GM19452 (cell line): ENCODE results near the gene CPNE5.
"Not testable (repeated sequence)": the region's sequence is repeated elsewhere in the genome, so short reads cannot be mapped to it uniquely, and the experiment has no call there.

Source experiments
- ATAC-seq: cut with Tn5 transposase; IDR thresholded peaks from one replicate; pipeline ENCODE4 v1.9.1; 2021; ENCODE audit not compliant: unreplicated experiment

The CPNE5 gene

GRCh38 chr6:36817176-36817817 lies 21.9 kb downstream of the CPNE5 start:
- ATAC-seq, result no peak

DNA sequence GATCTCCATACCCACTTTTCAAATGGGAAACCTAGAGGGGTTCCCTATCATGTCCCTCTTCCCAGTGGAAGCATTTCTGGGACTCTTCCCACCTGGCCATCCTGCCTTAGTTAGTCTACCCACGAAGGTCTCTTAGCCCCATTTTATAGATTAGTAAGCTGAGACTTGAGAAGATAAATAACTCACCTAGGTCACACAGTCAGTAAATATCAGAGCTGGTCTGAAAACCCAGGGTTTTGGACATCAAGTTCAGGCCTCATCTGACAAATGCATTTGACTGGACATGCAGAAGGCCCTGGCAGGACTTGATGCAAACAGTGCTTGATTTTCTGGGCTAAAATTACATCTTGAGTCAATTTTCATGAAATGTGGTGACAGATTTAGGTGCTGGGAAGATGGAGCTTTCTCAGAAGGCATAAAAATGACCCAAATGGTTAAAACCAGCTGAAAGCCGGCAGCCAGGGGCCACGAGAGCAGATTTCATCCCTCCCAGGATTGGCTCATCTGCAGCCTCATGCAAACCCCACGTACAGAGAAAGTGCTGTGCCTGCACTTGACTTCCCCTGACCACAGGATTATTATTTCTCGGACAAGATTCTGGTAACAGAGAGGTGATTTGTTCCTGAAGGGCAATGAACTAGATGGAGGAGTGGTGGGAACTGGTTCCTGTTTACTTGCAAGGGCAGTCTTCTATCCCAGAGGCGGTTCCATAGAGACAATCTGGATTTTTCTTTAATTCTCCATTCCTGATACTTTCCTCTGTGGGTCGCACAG lies 23.1 kb downstream of the CPNE5 start:
- no peak for ATAC-seq

GRCh38 chr6:36814249-36814648 lies 25.0 kb downstream of the CPNE5 start:
- no peak for ATAC-seq

GRCh38 chr6:36813526-36813925 lies 25.7 kb downstream of the CPNE5 start:
- ATAC-seq, result no peak

DNA sequence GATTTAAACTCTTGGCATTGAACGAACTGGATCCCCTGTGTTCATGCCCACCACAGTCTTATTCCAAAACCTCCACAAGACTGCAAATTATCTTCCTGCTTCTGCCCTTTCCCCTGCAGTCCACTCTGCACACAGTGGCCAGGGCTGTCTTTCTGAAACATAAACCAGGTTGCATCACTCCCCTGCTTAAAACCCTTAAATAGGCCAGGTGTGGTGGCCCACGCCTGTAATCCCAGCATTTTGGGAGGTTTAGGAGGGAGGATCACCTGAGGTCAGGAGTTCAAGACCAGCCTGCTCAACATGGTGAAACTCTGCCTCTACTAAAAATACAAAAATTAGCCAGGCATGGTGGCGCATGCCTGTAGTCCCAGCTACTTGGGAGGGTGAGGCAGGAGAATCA lies 26.2 kb downstream of the CPNE5 start:
- ATAC-seq, result not testable (repeated sequence)

GRCh38 chr6:36809941-36810803 lies 29.1 kb downstream of the CPNE5 start:
- ATAC-seq, result no peak

- ATAC-seq, result no peak
Measured at GRCh38 chr6:36809156-36809555, 30.1 kb downstream of the CPNE5 start.

- ATAC-seq, result no peak
Measured at GRCh38 chr6:36808634-36809033, 30.6 kb downstream of the CPNE5 start.

- no peak for ATAC-seq
Measured at GRCh38 chr6:36807750-36808149, 31.5 kb downstream of the CPNE5 start.

GRCh38 chr6:36807143-36807542 lies 32.1 kb downstream of the CPNE5 start:
- ATAC-seq, result no peak

DNA sequence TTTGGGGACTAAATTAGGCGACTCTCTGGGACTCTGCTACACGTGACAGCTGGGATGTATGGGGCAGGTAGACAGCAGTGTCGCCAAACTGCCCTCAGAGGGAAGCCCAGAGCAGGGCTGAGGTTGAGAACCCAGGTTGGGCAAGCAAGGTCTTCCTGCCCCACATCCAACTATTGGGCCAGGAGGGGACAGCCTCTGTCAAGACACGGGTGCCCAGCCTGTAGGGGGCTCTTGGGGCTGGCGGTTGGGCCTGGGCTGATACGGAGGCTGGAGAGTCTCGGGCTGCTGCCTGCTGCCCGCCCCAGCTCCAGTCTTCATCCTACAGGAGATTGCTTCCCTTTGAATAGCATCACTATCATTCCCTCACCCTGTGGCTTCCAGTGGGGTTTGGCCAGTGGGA lies 33.3 kb downstream of the CPNE5 start:
- no peak for ATAC-seq

DNA sequence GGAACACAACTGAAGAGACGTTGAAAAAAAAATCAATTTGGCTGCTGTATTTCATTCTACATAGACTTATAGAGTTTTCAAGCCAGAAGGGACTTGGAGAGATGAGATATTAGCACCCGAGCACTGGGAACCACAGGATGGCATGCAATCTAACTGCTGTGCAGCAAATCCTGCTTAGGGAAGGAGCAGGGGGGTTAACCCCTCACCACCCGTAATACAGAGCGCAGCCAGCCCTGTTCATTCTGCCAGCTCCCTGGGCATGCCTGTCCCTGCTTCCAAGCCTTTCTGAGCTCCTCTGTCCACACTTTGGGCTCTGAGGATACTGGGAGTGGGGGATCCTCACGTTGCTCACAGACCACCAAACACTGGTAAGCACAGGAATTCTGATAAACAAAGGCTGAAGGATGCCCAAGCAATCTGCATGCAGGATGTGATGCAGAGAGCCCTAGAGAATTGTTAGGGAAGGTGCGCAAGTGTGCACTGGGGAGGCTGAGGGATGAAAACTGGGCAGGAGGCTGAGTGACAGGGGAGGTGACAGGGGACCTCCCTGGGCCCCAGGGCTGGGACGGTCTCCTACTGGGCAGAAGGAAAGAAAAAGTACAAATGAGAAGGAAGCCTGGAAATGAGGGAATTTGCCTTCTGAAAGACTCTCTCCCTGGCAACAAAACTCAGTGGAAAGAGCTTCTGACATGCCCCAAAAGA lies 34.0 kb downstream of the CPNE5 start:
- ATAC-seq, result no peak

- ATAC-seq, result no peak
Measured at GRCh38 chr6:36804563-36804962, 34.7 kb downstream of the CPNE5 start.

DNA sequence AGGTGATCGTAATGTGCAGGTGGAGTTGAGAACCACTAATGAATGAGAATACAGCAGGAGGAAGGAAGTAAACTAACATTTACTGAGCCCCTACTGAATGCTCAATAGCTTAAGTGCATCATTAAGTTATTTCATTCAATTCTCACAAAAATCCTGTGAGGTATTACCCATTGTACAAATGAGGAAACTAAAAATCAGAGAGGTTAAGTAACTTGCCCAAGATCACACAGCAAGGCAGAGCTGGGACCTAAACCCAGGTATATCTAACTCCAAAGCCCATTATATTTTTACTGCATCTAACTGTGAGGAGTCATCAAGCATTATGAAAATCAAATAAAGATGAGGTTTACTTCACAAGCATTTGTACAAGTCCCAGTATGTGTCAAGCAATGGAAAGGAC lies 35.3 kb downstream of the CPNE5 start:
- no peak for ATAC-seq

- ATAC-seq, result no peak
Measured at GRCh38 chr6:36803482-36803881, 35.8 kb downstream of the CPNE5 start.

DNA sequence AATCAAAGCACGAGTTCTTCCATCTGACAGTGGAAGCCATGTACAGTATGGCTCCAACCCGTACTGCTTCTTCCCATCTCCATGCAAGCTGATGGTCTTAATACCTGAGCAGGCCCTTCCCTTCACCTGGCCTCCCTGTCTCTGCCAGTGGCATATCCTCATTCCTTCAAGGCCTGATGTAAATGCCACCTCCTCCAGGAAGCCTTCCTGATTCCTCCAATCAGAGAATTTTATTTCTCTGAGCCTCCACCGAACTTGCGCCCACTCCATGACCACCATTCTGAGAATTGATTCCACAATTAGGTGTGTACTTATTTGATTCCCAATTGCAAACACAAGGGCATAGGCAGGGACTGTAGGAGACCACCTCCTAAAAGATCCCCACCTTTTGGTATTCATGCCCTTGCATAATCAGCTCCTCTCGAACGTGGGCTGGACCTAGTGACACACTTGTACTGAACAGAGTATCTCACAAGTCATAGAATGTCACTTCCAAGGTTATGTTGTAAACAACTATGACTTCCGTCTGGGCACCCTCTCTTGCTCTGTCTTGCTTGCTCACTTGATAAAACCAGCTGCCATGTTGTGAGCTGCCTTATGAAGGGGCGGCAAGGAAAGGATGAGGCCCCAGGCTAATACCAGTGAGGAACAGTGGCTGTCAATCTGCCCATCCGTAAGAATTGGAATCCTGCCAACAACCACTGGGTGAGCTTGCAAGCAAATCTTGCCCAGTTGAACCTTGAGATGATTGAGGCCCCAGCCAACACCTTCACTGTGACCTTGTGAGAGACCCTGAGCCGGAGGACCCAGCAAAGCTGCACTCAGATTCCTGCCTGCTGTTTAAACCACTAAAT lies 38.8 kb downstream of the CPNE5 start:
- no peak for ATAC-seq

DNA sequence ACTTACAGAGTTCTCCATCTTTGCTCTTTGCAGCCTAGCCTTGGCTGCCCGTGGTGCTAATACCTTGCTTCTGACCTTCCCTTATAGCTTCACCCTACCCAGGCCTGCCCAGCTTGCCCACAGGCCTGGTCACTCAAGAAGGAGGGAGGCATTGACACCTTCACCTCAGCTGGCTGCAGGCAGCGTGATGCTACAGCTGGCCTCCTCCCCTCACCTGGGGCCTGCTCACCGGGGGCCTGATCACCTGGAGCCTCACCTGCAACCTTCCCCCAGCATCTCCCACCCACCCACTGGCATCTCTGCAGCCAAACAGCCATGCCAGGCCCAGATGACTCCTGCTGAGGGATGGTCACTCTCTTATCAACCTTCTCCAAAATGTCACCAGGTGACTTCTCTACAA lies 40.4 kb downstream of the CPNE5 start:
- no peak for ATAC-seq

GRCh38 chr6:36797653-36798052 lies 41.6 kb downstream of the CPNE5 start:
- no peak for ATAC-seq

DNA sequence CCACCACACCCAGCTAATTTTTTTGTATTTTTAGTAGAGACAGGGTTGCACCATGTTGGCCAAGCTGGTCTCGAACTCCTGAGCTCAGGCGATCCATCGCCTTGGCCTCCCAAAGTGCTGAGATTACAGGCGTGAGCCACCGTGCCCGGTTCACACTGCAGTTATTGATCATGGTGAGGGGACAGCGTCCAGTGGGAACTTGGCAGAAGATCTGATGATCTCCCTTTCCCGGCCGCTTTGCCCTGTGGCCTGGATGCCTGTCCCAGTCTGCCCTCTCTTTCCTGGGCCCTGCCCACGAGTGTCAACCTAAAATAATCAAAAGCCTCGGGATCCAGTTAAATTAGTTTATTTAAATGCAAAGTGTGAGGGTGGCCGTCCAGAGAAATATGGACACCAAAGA lies 42.2 kb downstream of the CPNE5 start:
- no peak for ATAC-seq

DNA sequence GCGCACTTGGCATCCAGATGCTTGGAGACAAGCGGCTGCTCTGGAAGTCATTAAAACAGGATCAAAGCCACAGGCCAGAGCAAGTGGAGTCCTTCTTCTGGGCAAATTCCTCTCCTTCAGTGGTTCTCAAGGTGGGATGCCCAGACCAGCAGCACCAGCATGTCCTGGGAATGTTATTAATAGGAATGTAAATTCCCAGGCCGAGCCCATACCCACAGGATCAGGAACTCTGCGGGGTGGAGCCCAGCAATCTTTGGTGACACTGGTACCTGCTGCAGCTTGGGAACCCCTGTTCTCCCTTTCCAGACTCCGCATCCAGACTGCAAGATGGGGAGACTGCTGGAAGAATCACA lies 44.6 kb downstream of the CPNE5 start:
- ATAC-seq, result no peak
